Erythroblast (primary cell): ENCODE results near the gene CHST12.

Experiments
- GATA1 ChIP-seq: IDR thresholded peaks from 2 replicates; pipeline ENCODE4 v1.6.1; 2011; ENCODE audit warnings: low read depth, mild to moderate bottlenecking, control low read depth, low read length, moderate library complexity
- POLR2A ChIP-seq: IDR thresholded peaks from 2 replicates; pipeline ENCODE4 v1.6.1; 2011; ENCODE audit warnings: mild to moderate bottlenecking, low read length

DNA sequence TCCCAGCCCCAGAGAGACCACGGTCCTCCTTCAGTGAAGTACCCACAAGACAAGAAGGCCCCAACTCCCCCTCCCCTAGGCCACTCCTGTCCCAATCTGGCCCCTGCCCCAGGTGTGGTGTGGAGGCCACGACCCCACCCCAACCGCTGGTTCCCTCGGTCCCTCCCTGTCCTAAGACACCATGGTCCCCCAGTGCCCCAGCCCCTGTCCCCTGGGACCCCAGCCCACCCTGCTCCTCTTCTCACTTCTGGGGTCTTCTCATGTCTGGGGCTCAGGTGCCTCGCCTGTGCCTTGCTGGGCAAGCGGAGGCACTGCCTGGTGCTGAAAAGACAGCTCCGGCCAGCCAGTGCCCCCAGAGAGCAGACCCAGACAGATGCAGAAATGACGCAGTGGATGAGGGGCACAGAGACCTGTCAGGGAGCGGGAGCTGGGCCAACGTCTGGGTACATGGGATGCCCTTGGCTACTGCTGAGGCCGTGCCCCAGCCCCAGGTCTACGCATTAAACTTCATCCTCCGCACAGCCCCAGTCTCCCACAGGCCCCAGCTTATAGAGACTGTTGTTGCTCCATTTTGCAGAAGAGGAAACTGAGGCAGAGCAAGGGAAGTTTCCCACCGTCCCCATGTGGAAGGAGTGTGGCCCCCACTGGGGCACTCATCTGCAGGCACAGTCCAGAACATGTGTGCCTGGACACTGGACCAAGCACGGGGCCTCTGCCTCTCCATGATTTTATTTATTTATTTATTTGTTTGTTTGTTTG, 58.0 kb downstream of the CHST12 start:
- TF ChIP-seq POLR2A = no peak
- TF ChIP-seq GATA1 = no peak
